GM18951 (cell line): ENCODE measurements around the gene NME7.
"Not testable (repeated sequence)": the region's sequence is repeated elsewhere in the genome, so short reads cannot be mapped to it uniquely, and the experiment has no call there.

Experiments used
- POLR2A ChIP-seq: IDR thresholded peaks from 4 replicates; pipeline ENCODE4 v1.6.1; 2011; ENCODE audit warnings: mild to moderate bottlenecking; ENCODE audit not compliant: insufficient read length, insufficient read depth; ENCODE audit errors: extremely low read depth
- in situ Hi-C: fragments of 300-500 bp; cut with MboI; formaldehyde crosslinking; loops from one replicate; pipeline ENCODE4 v1.12.0; 2022; ENCODE audit warnings: low sequenced_read_pairs, mixed read lengths, inconsistent platforms; ENCODE audit not compliant: unreplicated experiment

Gene NME7

GRCh38 chr1:169308313-169309039 is 59.1 kb downstream of the NME7 start:
- in situ Hi-C loops, result no loop called here
- no peak for TF ChIP-seq POLR2A

- TF ChIP-seq POLR2A, result no peak
- in situ Hi-C loops, result no loop called here
These were observed 60.4 kb downstream of the NME7 start for GRCh38 chr1:169307176-169307575.

- in situ Hi-C loops, result no loop called here
- TF ChIP-seq POLR2A, result no peak
These were observed 61.6 kb downstream of the NME7 start for GRCh38 chr1:169305948-169306347.

GRCh38 chr1:169305356-169305755 is 62.2 kb downstream of the NME7 start:
- no peak for TF ChIP-seq POLR2A
- in situ Hi-C loops, result no loop called here

GRCh38 chr1:169300854-169301253 is 66.7 kb downstream of the NME7 start:
- no peak for TF ChIP-seq POLR2A
- in situ Hi-C loops, result no loop called here

- TF ChIP-seq POLR2A, result no peak
These were observed 69.2 kb downstream of the NME7 start for GRCh38 chr1:169298441-169298840.

GRCh38 chr1:169295846-169296245 is 71.8 kb downstream of the NME7 start:
- TF ChIP-seq POLR2A, result no peak
- in situ Hi-C loops, result no loop called here

More at GRCh38 chr1:169298441-169298840, 69.2 kb downstream of the NME7 start:
- in situ Hi-C loops, result no loop called here

GRCh38 chr1:169295425-169295824 is 72.2 kb downstream of the NME7 start:
- in situ Hi-C loops, result no loop called here
- no peak for TF ChIP-seq POLR2A

GRCh38 chr1:169289016-169289415 is 78.6 kb downstream of the NME7 start:
- in situ Hi-C loops, result no loop called here
- TF ChIP-seq POLR2A, result no peak

GRCh38 chr1:169288011-169288414 is 79.6 kb downstream of the NME7 start:
- in situ Hi-C loops, result no loop called here
- no peak for TF ChIP-seq POLR2A

GRCh38 chr1:169287280-169287679 is 80.3 kb downstream of the NME7 start:
- in situ Hi-C loops, result no loop called here
- TF ChIP-seq POLR2A, result no peak

GRCh38 chr1:169281562-169281961 is 86.0 kb downstream of the NME7 start:
- in situ Hi-C loops, result not testable (repeated sequence)

- in situ Hi-C loops, result no loop called here
- no peak for TF ChIP-seq POLR2A
These were observed 96.5 kb downstream of the NME7 start for GRCh38 chr1:169271098-169271497.

- in situ Hi-C loops, result no loop called here
These were observed 101.5 kb downstream of the NME7 start for GRCh38 chr1:169266133-169266532.

GRCh38 chr1:169263059-169263458 is 104.5 kb downstream of the NME7 start:
- in situ Hi-C loops, result no loop called here
- no peak for TF ChIP-seq POLR2A

More at GRCh38 chr1:169266133-169266532, 101.5 kb downstream of the NME7 start:
- TF ChIP-seq POLR2A, result no peak
